ENCODE results near the gene ABHD6. TPM values are rescaled to one million over a fixed set of nuclear protein-coding genes. Genes with fewer than 3 reads are reported as not detected.

Gene ABHD6
- total RNA-seq, 1 donor from 2014 or later, result 48.7 TPM

DNA sequence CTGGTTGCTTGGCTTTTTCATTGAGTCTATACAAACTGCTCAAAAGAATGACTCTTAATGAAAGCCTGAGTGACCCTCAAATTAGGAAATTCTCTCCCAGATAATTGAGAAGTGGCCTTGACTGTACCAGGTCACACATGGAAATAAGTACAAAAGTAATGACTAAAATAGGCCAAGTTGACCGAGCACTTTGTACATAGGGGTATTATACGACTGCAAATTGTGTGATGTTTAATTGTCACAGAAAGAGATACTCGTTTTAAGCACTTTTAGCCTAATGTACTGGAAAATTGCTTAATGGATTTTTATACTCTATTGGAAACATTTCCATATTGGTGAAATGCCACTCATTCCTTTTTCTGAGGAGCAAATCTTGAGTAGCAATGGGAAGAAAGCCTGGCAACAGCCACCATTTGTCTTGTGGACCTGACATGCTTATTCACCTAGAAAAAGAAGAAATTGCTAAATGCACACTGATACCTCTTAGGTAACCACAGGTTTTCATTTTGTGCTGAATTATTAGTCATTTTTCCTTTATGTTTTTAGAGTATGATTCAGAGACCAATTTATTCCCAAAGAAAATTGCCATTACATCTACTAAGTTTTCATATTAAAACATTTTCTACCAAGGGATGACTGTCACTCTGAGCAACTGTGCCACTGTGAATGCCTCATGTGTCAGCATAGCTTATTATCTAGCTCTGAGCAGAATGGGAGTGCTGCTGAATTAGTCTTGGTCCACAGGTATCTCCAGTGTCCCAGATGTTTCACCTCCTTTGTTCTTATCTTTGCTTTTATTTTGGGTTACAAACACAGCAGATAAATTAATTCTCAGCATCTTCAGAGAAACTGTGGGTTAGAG is 86.2 kb downstream of the ABHD6 start:
- Mint-ChIP-seq H3K27ac (peak overlapping the region; percentile 73), H3K4me1 (peaks cover 38% of the 10 kb centered on the region), H3K36me3 (ENCODE audit: low read depth) (peaks cover 12% of the 10 kb centered on the region), H3K9me3 (no peaks in the 10 kb centered on the region), H3K27me3 (no peaks in the 10 kb centered on the region), H3K4me3 (peak overlapping the region; percentile 48)
- ATAC-seq (ENCODE audit: low read depth) (no peak), DNase-seq (no peak)
- TF ChIP-seq, protein P1, sequence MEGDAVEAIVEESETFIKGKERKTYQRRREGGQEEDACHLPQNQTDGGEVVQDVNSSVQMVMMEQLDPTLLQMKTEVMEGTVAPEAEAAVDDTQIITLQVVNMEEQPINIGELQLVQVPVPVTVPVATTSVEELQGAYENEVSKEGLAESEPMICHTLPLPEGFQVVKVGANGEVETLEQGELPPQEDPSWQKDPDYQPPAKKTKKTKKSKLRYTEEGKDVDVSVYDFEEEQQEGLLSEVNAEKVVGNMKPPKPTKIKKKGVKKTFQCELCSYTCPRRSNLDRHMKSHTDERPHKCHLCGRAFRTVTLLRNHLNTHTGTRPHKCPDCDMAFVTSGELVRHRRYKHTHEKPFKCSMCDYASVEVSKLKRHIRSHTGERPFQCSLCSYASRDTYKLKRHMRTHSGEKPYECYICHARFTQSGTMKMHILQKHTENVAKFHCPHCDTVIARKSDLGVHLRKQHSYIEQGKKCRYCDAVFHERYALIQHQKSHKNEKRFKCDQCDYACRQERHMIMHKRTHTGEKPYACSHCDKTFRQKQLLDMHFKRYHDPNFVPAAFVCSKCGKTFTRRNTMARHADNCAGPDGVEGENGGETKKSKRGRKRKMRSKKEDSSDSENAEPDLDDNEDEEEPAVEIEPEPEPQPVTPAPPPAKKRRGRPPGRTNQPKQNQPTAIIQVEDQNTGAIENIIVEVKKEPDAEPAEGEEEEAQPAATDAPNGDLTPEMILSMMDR (IDR thresholded peaks at IDR 0.05), result no peak
- POLR2A ChIA-PET, result interaction anchor here (0.8 to 3.3 kb wide), 5 partner anchors 10 to 167 kb away, joined by 4 to 16 read pairs (median 4); no protein-coding TSS in a partner anchor
- CTCF ChIA-PET, result interaction anchor here (1.0 to 2.8 kb wide), 4 partner anchors 31 to 306 kb away, joined by 3 to 23 read pairs (median 4); no protein-coding TSS in a partner anchor
- intact Hi-C loops (cut with micrococcal nuclease), result loop anchor here (1.0 to 5.0 kb wide), 4 partner anchors 9 to 309 kb away; partner anchors contain the start of genes KCTD6 and PXK

DNA sequence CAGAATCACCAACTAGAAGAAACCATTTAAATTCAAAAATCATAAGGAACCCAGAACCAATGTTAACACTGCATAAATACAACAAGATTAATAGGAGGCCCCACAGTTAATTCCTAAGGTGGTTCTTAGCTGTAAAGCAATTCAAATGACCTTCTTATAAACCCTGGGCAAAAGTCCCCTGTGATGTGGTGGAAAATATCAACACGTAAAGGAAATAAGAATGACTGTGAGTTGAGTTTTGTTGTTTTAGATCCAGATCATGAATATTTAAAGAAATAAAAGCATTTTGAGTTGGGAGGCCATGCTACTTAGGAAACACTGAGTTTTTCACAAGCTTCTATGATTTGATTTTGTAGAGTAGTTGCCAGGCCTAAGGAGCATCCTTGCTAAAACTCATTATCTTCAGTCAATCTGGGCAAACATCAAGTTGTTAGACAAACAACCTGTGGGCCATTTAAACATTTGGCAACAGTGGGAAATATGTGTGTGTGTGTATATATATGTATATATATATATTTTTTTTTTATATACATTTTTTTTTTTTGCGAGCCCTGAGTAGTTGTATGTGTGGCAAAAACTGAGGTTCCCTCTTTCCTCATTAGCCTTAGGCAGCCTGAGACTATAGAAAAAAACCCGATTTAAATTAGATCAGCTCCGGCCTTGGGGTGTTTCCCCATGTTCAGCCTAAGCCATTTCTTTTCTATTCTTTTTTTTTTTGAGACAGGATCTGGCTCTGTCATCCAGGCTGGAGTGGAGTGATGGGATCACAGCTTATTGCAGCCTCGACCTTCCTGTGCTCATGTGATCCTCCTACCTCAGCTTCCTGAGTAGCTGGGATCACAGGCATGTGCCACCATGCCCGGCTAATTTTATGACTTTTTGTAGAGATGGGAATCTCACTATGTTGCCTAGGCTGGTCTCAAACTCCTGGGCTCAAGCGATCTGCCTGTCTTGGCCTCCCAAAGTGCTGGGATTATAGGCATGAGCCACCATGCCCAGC is 87.1 kb downstream of the ABHD6 start:
- CTCF ChIA-PET, result interaction anchor here (0.7 to 2.1 kb wide), 6 partner anchors 19 to 305 kb away, joined by 3 to 7 read pairs (median 3); partner anchors contain the start of genes HTD2 and RPP14
- POLR2A ChIA-PET, result interaction anchor here (0.5 to 3.3 kb wide), 11 partner anchors 9 to 167 kb away, joined by 3 to 16 read pairs (median 4); no protein-coding TSS in a partner anchor
- intact Hi-C loops (cut with micrococcal nuclease), result loop anchor here (1.0 to 5.0 kb wide), 4 partner anchors 8 to 308 kb away; partner anchors contain the start of genes KCTD6 and PXK
- ATAC-seq (ENCODE audit: low read depth) (peak; percentile 47), DNase-seq (no peak)
- no peaks in the 10 kb centered on the region for H3K27me3 Mint-ChIP-seq
- H3K4me3 Mint-ChIP-seq, result peak overlapping the region; percentile 48
- peak overlapping the region; percentile 73 for H3K27ac Mint-ChIP-seq
- peaks cover 38% of the 10 kb centered on the region for H3K4me1 Mint-ChIP-seq
- peaks cover 5% of the 10 kb centered on the region for H3K36me3 Mint-ChIP-seq (ENCODE audit: low read depth)
- H3K9me3 Mint-ChIP-seq, result no peaks in the 10 kb centered on the region
- TF ChIP-seq, protein P1 (IDR thresholded peaks at IDR 0.05), result no peak

DNA sequence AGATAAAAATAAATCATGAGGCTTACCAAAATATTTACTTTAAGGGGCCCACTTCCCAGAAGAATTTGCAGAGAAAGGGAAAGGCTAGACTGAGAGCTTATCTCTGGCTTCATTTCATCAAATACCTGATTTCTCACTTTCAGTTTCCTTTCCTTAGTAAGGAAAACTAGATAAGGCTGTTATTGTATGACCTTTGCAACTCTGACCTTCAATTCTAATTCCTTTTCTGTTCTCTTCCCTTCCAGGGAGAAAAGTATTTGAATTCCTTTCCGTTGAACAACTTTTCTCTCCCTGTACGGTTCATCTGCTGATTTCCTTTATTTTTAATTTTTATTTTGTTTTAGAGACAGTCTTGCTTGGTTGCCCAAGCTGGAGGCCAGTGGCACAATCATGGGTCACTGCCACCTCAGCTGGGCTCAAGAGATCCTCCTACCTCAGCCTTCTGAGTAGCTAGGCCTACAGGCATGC is 88.0 kb downstream of the ABHD6 start:
- intact Hi-C loops (cut with micrococcal nuclease), result loop anchor here (2.0 kb wide), 1 partner anchor 167 kb away; the partner anchor contains the start of gene KCTD6
- Mint-ChIP-seq H3K27ac (peak overlapping the region; percentile 73), H3K4me1 (peaks cover 38% of the 10 kb centered on the region), H3K27me3 (no peaks in the 10 kb centered on the region), H3K9me3 (no peaks in the 10 kb centered on the region), H3K4me3 (no peak overlapping the region), H3K36me3 (ENCODE audit: low read depth) (peaks cover 1% of the 10 kb centered on the region)
- ChIA-PET POLR2A (interaction anchor here (0.5 to 3.3 kb wide), 7 partner anchors 8 to 77 kb away, joined by 3 to 16 read pairs (median 8); no protein-coding TSS in a partner anchor), CTCF (interaction anchor here (0.7 to 2.1 kb wide), 3 partner anchors 20 to 304 kb away, joined by 3 to 7 read pairs (median 3); partner anchors contain the start of genes HTD2, KCTD6 and RPP14)
- no peak for ATAC-seq (ENCODE audit: low read depth)
- DNase-seq, result no peak
- TF ChIP-seq, protein P1 (IDR thresholded peaks at IDR 0.05), result no peak

DNA sequence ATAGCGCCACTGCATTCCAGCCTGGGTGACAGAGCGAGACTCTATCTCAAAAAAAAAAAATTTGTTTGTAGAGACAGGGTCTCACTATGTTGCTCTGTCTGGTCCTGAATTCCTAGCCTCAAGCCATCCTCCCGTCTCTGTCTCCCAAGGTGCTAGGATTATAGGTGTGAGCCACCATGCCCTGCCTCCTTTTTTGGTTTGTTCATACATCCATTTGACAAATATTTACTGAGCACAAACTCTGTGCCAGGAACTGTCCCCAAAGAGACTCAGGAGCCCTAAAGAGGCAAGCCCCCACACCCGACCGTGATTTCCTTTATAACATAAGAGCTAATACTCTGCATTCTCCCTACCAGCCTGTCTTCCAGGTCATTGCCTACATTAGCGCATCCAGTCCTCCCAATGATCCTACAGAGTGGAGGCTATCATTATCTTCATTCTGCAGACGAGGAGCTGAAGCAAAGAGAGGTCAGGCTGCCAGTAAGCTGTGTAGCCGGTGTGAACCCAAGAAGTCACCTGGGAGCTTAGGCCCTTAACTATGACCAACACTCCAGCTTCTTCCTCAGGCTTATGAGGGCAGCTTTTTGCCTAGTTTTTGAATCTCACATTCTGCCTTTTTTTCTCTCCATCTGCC is 88.8 kb downstream of the ABHD6 start:
- Mint-ChIP-seq H3K4me3 (no peak overlapping the region), H3K4me1 (peaks cover 33% of the 10 kb centered on the region), H3K27ac (no peak overlapping the region), H3K36me3 (ENCODE audit: low read depth) (no peaks in the 10 kb centered on the region), H3K27me3 (no peaks in the 10 kb centered on the region), H3K9me3 (no peaks in the 10 kb centered on the region)
- intact Hi-C loops (cut with micrococcal nuclease), result no loop called here
- ATAC-seq (ENCODE audit: low read depth), result no peak
- ChIA-PET CTCF (interaction anchor here (0.7 to 2.1 kb wide), 6 partner anchors 9 to 304 kb away, joined by 3 to 7 read pairs (median 3); partner anchors contain the start of genes HTD2, KCTD6 and RPP14), POLR2A (interaction anchor here (0.6 to 3.3 kb wide), 3 partner anchors 9 to 30 kb away, joined by 3 to 16 read pairs (median 7); no protein-coding TSS in a partner anchor)
- no peak for DNase-seq
- TF ChIP-seq, protein P1 (IDR thresholded peaks at IDR 0.05), result no peak
